Ovary (tissue), 3 donors: Measurements from ENCODE around the gene RPRD1B.

ENCODE experiments used
- CTCF ChIP-seq, 3 donors: fragments of 450-650 bp in 2 of 3; fragments of 200-600 bp in 1 of 3; IDR thresholded peaks; one replicate each; pipeline versions ENCODE4 v1.5.1 to v1.8.0; 2016 to 2022; ENCODE audit warnings: antibody characterized with exemption in 3 of 3, mild to moderate bottlenecking in 1 of 3
- EP300 ChIP-seq: sonication (generic); formaldehyde crosslinking; IDR thresholded peaks from one replicate; pipeline ENCODE4 v1.6.1; 2017; ENCODE audit warnings: antibody characterized with exemption
- donor health status: DM: no; HTN: no; CAD: no.

- no peak for TF ChIP-seq CTCF (IDR thresholded peaks at IDR 0.05)
- no peak for TF ChIP-seq EP300
These were observed 78.8 kb downstream of the RPRD1B start for GRCh38 chr20:38112261-38112929.
